ENCODE data around the gene EXOSC1.
"Not testable (repeated sequence)": the region's sequence is repeated elsewhere in the genome, so short reads cannot be mapped to it uniquely, and the experiment has no call there.

The EXOSC1 gene, protein sequence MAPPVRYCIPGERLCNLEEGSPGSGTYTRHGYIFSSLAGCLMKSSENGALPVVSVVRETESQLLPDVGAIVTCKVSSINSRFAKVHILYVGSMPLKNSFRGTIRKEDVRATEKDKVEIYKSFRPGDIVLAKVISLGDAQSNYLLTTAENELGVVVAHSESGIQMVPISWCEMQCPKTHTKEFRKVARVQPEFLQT

DNA sequence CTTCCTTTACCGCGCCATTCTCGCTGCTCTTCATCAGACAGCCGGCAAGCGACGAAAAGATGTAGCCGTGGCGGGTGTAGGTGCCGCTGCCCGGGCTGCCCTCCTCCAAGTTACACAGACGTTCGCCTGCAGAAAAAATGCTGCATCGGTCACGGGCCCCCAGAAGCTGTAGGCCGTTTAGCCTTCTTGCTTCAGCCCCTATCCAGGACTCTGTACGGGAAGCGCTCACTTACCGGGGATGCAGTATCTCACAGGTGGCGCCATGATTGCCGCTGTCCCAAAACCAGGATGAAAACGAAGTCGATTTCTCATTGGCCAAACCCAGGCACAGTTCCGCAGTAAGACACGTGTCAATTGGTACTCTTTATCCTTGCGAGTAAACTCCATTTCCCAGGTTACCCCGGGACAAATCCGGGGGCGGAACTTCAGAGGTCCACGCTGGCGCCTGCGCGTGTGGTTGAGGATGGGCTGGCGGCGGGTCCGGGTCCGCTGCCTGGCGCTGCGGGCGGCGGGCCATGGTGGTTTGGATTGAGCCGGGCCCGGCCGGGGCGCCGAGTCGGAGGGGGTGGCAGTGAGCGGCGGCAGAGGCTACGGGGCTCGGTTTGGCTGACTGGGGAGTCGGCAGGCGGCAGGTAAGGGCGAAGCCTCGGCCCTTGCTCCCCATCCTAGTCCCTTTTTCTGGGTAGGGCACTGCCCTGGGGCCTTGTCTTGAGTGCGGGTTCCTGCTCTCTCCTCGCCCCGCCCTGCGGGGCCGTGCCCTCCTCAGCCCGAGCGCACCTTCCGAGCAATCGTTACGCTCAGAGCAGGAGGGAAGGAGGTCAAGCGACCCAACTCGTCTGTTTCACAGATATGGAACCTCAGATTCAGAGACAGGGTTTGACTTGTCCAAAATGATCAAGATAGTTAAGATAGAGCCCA lies at the start of gene EXOSC1, which contains the start of gene ZDHHC16:
Gene EXOSC1 (minus strand): TSS at position 285 of the 918 bp plus-strand sequence. CDS start 21 bp downstream, at position 264.
Gene ZDHHC16 (plus strand): TSS at position 454 of the 918 bp plus-strand sequence. CDS start 5,501 bp downstream, outside the sequence.
- peak within 1 kb of the TSS; percentile 40 for H3K27ac ChIP-seq

DNA sequence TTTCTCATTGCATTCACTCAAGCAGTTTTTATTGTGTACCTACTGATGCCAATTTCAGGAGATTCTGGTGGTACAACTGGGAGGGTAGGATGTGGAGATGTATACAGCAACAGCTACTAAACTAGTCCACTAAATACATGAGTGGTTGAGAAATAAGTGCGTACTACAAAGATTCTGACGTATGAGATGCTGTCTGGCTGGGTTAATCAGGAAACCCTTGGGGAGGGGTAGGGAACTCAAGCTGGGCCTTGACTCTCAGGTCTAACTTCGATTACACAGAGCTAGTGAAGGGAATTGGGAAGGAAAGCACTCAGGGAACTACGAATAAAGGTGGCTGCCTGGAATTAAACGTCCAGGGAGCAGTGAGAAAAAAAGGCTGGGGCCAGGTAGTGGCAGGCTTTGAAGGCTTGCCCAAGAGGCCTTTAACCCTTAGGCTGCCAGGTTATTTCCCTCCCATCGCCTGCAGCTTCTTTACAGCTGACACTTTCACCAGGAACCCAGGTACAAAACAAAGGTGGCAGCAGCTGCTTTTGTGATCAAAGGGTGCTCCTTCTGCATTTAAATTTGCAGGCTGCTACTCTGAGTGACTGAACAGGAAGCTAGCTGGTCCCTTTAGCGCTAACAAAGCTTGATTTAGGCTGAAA lies 49.2 kb upstream of the EXOSC1 start:
- DNase-seq (ENCODE audit: low read depth, low spot score) = no peak
- peak overlapping the region; percentile 3 for H3K27ac ChIP-seq

More for the DNA sequence above, at the start of gene EXOSC1, which contains the start of gene ZDHHC16:
- peak; percentile 90 for DNase-seq (ENCODE audit: low read depth, low spot score)

DNA sequence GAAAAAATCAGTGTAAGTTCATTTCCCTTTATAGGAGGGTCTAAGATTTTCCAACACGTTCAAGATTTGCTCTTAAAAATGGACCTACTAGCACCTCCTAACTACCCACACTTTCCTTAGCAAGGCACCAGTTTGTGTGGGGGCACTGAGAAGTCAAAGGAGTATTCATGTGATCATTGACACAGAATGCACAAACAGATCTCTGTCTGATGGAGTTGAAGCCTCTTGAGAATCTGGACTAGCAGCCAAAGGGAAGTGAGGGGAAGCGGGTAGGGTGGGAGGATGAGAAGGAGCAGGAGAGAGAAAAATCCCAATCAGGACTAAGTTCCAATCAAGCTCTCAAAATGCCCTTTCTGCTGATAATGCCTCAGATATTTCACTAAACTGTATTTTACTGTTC lies 48.3 kb upstream of the EXOSC1 start:
- DNase-seq (ENCODE audit: low read depth, low spot score) = no peak
- no peak overlapping the region for H3K27ac ChIP-seq

DNA sequence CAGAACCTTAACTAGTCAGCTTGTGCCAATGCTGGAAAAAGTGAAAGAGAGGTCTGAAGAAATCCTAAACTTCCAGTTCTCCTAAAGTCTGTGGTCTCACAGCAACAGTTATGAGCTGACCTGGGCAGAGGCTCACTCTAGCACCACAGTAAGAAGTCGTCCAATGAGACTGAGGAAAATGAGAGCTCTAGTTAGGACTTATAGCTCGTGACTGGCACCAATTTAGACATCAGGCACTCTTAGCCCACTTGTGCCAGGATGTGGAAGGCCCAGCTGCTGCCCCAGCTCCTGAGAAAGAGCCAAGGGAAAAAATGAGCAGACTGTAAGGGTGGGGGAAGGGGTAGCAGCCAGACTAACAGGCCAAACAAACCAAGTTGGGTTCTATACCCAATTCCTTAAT lies 44.8 kb upstream of the EXOSC1 start:
- no peak overlapping the region for H3K27ac ChIP-seq
- no peak for DNase-seq (ENCODE audit: low read depth, low spot score)

DNA sequence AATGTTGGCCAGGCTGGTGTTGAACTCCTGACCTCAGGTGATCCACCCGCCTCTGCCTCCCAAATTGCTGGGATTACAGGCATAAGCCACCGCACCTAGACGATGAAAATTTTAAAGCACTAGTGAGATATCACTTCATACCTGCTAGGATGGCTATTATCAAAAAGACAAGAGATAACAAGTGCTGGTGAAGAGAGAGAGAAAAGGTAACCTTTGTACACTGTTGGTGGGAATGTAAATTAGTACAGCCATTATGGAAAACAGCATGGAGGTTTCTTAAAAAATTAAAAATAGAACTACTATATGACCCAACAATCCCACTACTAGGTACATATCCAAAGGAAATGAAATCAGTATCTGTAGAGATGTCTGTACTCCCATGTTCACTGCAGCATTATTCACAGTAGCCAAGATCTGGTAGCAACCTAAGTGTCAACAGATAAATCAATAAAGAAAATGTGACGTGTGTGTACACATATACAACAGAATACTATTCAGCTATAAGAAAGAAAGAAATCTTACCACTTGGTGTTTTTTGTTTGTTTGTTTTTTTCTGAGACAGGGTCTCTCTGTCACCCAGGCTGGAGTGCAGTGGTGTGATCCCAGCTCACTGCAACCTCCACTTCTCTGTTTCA lies 40.0 kb upstream of the EXOSC1 start:
- DNase-seq (ENCODE audit: low read depth, low spot score) = no peak
- H3K27ac ChIP-seq = no peak overlapping the region

DNA sequence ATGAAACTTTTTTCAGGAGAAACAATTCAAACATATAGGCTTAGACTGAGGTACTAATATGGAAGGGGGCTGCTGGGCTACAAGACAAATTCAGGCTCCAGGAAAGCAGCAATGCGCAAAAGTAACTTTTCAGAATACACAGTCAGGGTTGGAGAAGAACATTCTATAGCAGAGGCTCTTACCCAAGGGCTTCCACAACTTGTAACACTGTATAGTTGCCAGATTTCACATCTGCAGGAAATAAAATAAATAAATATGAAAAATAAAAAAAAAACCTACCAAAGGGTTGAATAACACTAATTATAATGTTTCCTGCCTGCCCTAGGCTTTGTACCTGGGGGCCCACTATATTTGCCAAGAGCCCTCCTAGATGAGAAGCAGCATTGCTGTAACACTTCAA lies 38.1 kb upstream of the EXOSC1 start:
- DNase-seq (ENCODE audit: low read depth, low spot score) = no peak
- H3K27ac ChIP-seq = no peak overlapping the region

DNA sequence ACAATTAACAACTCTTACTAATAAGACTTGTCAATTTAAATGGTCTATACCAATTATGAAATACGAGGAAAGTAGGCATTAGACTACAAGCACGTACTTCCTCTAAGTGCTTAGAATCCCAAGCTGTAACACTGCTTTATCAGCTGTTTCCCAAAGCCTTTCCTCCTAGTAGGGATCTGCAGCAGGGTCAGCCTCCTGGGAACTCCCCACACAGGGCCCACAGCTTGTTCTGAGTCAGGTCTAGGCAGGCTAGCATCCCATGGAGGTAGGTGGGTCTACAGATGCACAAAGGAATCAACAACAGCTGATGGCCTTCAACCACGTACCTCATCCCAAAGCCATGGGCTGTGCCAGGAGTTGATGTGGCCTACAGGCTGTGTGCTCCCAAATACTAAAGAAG lies 37.7 kb upstream of the EXOSC1 start:
- H3K27ac ChIP-seq = no peak overlapping the region
- no peak for DNase-seq (ENCODE audit: low read depth, low spot score)

DNA sequence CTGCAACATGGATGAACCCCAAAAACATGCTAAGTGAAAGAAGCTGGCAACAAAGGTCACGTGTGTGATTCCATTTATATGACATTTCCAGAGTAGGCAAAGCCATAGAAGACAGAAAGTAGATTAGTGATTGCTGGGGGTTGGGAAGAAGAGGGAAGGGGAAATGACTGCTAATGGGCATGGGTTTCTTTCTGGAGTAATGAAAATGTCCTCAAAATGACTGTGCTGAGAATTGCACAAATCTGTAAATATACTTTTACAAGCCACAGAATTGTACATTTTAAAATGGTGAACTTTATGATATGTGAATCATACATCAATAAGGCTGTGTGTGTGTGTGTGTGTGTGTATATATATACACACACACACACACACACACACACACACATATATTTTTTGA lies 36.6 kb upstream of the EXOSC1 start:
- DNase-seq (ENCODE audit: low read depth, low spot score) = no peak
- no peak overlapping the region for H3K27ac ChIP-seq

DNA sequence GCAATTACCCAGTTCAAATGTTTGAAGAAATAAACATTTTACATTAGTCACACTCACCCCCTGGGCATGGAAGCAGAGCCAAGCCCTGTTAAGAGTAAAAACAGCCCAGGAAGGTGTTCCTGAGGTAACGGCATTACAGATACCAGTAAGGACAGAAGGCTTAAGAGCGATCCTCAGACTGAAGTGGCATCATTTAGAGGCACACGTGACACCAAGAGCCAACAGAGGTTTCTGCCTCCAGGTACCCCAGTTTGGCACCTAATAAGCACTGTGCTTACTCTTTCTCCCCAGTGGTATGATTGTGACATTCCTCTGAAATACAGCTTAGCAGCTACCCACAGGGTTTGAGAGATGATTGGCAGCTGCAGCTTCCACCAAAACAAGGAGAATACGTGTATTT lies 35.3 kb upstream of the EXOSC1 start:
- peak overlapping the region; percentile 60 for H3K27ac ChIP-seq
- DNase-seq (ENCODE audit: low read depth, low spot score) = no peak

DNA sequence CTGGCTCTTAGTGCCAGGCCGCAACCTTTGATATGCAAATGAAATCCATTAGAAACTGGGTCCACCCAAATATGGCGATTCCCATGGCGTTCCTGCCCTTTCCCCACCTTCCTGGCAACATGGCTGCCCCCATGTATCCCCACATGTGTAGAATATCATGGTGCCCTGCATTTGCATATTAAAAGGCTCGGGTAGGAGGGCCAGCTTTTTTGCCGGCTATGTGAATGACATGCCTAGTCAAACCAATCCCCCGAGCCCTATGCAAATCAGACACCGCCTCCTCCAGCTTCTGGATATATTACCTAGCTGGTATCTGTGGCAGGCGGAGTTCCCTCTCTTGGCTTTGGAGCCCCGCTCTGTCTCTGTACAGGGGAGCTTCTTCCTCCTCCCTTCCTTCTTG lies 34.1 kb upstream of the EXOSC1 start:
- H3K27ac ChIP-seq = peak overlapping the region; percentile 60
- no peak for DNase-seq (ENCODE audit: low read depth, low spot score)

DNA sequence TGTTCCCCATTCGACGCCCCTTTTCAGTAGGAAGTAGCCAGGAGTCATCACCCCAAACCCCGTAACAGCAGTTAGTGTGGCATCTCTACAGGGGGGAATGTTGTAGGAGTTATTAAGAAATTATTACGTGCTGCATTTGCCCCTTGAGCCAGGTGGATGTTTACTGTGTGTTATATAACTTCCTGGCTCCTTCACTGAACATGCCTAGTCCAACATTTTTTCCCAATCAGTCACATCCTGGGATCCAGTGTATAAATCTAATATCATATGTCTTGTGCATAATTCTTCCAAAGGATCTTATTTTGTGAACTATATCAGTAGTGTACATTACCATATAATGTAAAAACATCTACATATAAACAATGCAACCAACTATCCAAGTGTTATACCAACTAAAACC lies 33.6 kb upstream of the EXOSC1 start:
- not testable (repeated sequence) for DNase-seq (ENCODE audit: low read depth, low spot score)
- peak overlapping the region; percentile 60 for H3K27ac ChIP-seq

DNA sequence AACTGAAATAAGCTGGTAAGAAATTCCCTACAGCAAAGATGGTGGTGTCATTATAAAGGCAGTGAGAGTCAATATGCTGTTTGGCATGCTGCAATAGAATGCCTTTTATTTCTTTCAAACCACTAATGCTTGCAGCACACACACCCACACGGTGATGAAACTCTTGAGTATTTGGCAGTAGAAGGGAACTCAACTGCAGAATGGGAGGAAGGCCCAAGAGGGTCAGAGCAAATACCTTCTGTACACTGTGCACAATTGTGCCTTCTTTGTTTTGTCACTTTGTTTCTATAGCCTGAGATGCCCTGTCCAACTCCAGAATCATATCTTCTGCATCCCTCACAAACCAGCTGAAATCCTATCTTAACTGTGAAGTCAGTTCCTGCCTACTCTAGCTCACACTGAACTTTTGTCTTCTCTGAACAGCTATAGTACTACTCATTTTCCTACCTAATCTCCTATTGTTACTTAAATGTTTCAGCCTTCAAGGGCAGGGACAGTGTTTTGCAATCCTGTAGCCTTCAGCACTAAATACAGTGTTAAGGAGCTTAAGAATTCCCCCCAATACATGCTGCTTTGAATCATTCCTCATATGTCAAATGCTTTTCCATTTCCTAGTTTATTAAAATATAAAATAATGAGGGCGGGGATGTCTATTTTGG lies 30.3 kb upstream of the EXOSC1 start:
- DNase-seq (ENCODE audit: low read depth, low spot score) = no peak
- peak overlapping the region; percentile 71 for H3K27ac ChIP-seq

DNA sequence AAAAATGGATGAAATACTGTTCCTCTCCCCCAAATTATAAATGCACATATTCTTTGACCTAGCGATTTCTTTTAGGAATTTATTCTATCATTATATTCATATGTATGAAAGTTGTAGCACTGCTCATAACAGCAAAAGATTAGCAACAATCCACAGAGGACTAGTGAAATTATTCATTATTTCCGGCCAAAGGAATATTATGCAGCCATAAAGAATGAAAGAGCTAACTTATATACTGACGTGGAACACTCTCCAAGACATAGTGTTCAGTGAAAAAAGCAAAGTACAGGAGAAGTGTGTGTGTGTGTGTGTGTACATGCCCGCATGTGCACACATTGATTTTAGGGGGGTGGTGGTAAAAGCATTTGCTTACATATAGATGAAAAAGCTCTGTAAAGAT lies 29.1 kb upstream of the EXOSC1 start:
- no peak for DNase-seq (ENCODE audit: low read depth, low spot score)
- H3K27ac ChIP-seq = peak overlapping the region; percentile 71

DNA sequence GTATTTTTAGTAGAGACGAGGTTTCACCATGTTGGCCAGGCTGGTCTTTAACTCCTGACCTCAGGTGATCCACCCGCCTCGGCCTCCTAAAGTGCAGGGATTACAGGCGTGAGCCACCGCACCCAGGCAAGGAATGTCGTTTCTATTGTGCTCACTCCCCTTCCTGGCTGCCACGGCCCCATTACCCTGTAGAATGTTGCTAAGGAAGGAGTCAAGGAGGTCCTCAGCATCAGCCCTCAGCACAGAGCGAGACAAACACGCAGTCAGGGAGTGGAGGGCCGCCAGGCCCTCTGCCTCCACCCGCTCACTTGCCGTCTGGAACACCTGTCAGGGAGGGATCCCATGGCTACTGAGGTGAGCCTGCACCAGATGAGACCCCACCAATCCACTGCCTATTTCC lies 23.0 kb upstream of the EXOSC1 start:
- DNase-seq (ENCODE audit: low read depth, low spot score) = not testable (repeated sequence)
- H3K27ac ChIP-seq = peak overlapping the region; percentile 64

DNA sequence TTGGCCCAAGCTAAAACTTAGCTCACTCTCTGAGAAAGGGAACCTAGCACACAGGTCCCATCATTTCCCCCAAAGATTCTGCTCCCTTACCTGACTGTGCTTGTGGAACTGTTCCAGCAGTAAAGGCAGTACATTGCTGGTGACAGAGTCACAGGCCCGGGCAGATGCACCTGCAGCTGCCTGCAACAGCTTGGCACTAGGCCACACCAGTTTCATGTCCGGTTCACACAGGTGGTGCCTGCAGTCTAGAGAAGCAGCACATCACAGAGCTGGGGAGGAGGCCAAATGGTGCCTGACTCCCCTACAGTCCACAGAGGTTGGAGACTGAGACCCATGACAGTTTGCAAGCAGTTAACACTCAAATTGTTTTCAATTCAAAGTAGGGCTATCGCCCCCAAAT lies 22.4 kb upstream of the EXOSC1 start:
- no peak for DNase-seq (ENCODE audit: low read depth, low spot score)
- H3K27ac ChIP-seq = peak overlapping the region; percentile 64

DNA sequence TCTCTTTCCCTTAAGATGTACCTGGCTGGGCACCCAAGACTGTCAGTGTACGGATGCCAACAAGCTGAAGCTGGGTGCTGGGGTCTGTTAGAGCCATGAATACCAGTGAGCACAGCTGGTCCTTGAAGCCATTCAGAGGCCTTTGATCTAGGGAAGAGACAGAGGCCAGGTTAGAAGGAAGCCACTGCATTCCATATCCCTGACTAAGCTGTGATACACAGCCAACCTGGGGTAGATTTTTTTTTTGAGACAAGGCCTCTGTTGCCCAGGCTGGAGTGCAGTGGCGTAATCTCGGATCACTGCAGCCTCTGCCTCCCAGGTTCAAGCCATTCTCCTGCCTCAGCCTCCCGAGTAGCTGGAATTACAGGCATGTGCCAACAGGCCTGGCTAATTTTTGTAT lies 20.9 kb upstream of the EXOSC1 start:
- DNase-seq (ENCODE audit: low read depth, low spot score) = no peak
- peak overlapping the region; percentile 64 for H3K27ac ChIP-seq

DNA sequence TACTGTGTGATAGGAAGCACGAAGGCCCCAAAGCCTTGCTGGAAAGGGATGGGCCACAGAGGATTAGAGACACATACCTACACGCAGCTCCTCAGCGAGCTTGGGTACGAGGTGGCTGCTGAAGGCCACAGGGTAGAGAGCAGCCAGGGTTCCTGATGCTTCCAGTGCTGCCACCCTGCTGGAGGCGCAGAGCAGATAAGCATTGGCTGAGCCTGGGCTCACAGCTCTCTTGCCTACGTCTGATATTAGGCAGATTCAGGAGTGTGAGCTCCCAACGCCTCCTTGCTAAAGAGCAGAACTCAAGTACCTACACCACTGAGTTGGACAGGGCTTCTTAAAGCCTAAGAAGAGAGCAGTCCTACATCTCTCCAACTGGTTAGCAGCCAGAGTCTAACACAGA lies 20.2 kb upstream of the EXOSC1 start:
- peak overlapping the region; percentile 64 for H3K27ac ChIP-seq
- DNase-seq (ENCODE audit: low read depth, low spot score) = no peak

DNA sequence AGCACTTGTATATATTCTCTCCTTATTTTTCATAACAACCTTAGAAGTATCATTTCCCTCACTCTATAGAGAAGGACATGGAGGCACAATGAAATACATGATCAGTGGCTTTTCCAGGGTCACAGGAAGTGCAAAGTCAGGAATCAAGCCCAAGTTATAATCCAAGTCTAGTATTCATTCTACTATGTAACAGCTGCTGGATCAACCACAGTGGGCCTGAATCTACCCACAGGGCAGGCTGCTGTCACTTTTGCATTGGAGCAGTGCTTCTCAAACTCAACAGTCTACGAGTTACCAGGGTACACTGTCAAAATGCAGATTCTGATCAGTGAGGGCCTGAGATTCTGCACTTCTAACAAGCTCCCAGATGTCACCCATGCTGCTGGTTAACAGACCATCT lies 18.4 kb upstream of the EXOSC1 start:
- H3K27ac ChIP-seq = peak overlapping the region; percentile 64
- no peak for DNase-seq (ENCODE audit: low read depth, low spot score)

DNA sequence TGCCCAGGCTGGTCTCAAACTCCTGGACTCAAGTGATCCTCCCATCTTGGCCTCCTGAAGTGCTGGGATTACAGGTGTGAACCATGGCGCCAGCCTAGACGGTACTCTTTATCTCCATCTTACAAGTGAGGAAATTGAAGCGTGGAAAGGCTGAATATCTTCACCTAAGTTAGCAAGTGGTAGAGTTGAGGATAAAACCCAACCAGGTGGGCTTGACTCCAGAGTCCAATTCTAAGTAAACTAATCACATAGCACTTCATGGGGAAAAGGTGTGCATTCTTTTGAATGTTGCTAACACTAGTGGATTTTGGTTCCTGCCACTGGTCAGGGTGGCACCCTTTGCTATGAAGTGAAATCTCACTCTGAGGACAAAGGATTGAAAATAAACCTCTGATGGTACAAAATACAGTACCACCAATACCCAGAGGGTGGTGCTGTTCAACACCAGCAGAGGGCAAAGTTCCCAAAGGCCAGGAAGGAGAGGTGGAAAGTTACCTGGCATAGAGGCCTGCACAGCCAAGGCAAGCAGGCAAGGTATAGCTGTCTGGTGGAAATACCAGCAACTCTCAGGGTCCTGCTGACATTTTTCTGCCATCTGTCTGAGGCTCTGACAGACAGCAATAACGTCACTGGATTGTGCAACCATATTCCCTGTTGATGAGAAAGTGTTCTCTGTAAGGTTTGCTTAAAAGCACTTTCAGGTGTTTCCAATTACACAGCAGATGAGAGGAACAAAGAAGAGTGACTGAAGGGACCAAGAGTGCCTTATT lies 17.7 kb upstream of the EXOSC1 start:
- DNase-seq (ENCODE audit: low read depth, low spot score) = no peak
- H3K27ac ChIP-seq = peak overlapping the region; percentile 64

Data from epithelial cell of prostate (primary cell).